ENCODE results near the gene MRPL14. TPM values are rescaled to one million over a fixed set of nuclear protein-coding genes. Genes with fewer than 3 reads are reported as not detected.

The MRPL14 gene
- total RNA-seq, 3 donors from 2014 or later: 24.6 to 55.7 (median 30.4) TPM

DNA sequence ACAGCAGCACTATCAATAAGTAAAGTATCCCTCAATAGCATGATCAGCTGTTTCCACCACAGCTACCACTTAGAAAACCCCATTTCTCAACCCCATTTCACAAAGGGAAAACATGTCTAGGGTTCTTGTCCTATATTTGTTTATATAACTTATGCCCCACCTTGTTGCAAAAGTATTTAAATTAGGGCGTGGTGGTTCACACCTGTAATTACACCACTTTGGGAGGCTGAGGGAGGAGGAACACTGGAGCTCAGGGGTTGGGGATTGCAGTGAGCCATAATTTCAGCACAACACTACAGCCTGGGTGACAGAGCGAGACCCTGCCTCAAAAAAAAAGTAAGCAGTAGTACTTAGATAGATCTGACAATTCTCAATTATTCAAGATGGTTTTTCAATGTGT lies 3.7 kb downstream of the MRPL14 start:
- no peak for DNase-seq (ENCODE audit: low spot score in 2 of 2)
- H3K36me3 ChIP-seq: no peaks in the 10 kb centered on the region
- no peaks in the 10 kb centered on the region for H3K9me3 ChIP-seq
- no peak for TF ChIP-seq POLR2AphosphoS5 (IDR thresholded peaks at IDR 0.05)
- TF ChIP-seq, protein P1, sequence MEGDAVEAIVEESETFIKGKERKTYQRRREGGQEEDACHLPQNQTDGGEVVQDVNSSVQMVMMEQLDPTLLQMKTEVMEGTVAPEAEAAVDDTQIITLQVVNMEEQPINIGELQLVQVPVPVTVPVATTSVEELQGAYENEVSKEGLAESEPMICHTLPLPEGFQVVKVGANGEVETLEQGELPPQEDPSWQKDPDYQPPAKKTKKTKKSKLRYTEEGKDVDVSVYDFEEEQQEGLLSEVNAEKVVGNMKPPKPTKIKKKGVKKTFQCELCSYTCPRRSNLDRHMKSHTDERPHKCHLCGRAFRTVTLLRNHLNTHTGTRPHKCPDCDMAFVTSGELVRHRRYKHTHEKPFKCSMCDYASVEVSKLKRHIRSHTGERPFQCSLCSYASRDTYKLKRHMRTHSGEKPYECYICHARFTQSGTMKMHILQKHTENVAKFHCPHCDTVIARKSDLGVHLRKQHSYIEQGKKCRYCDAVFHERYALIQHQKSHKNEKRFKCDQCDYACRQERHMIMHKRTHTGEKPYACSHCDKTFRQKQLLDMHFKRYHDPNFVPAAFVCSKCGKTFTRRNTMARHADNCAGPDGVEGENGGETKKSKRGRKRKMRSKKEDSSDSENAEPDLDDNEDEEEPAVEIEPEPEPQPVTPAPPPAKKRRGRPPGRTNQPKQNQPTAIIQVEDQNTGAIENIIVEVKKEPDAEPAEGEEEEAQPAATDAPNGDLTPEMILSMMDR (IDR thresholded peaks at IDR 0.05): no peak
- TF ChIP-seq POLR2A (IDR thresholded peaks at IDR 0.05): no peak
- intact Hi-C loops (cut with DNase I; ENCODE audit: low total_unique reads): no loop called here
- no peaks in the 10 kb centered on the region for H3K27me3 ChIP-seq
- H3K4me3 ChIP-seq: no peak overlapping the region
- peak overlapping the region; percentile 64 to 73 for H3K27ac ChIP-seq
- peaks cover 4% of the 10 kb centered on the region in 2 donors for H3K4me1 ChIP-seq

DNA sequence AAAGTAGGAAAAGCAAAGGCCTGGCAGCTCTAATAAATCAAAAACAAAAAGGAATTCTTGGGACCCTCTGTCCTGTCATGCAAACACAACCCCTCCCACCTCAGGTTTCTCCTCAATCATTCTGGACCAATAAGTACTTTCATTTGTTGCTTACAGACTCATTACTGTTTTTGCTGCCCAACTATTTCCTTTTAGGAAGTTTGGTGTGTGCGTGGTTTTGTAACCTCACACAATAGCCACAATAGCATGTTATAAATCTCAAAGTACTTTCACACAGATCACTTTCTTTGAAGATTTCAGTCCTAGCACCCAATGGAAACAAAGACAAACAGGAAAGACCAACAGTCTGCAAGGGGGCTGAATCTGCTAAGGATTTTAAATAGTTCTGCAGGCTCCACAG lies 4.5 kb downstream of the MRPL14 start:
- Histone ChIP-seq H3K9me3 (no peaks in the 10 kb centered on the region), H3K4me1 (no peaks in the 10 kb centered on the region), H3K36me3 (no peaks in the 10 kb centered on the region), H3K27me3 (no peaks in the 10 kb centered on the region), H3K27ac (peak overlapping the region; percentile 64 to 73), H3K4me3 (no peak overlapping the region)
- intact Hi-C loops (cut with DNase I; ENCODE audit: low total_unique reads): no loop called here
- no peak for TF ChIP-seq POLR2A (IDR thresholded peaks at IDR 0.05)
- TF ChIP-seq POLR2AphosphoS5 (IDR thresholded peaks at IDR 0.05): no peak
- TF ChIP-seq, protein P1 (IDR thresholded peaks at IDR 0.05): no peak
- no peak for DNase-seq (ENCODE audit: low spot score in 2 of 2)

DNA sequence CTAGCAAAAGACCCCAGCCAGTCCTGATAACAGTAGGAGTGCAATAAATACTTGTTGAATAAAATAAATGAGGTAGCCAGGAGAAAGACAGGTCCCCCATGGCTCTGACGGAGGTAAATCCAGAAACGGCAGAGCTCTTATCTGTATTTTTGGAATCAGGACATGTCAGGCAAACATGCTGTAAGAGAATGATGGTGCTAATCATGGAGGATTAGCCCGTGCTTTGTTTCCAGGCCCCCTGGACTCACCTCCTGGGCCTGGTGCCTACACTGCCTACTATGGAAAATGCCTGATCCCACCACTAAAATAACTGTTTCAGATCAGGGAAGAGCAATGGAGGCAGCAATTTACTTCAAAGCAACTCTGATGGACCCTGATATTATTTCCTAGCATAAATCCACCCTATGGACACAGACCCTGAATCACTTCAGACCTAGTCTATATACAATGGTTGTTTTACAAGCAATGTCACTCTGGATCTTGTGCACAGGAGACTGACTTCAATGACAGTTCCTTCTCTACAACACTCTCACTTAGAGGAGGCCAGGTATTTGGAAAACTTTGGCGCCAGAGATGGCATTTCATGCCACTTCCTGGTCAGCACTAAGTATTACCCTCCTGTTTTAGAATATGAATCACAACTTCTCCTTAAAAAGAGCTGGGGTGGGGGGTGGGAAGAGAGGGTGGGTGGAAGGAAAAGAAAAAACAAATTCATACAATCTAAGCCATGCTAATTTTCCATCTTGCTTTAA lies 6.4 kb downstream of the MRPL14 start:
- TF ChIP-seq, protein P1 (IDR thresholded peaks at IDR 0.05): no peak
- TF ChIP-seq POLR2A (IDR thresholded peaks at IDR 0.05) (no peak), POLR2AphosphoS5 (IDR thresholded peaks at IDR 0.05) (no peak)

DNA sequence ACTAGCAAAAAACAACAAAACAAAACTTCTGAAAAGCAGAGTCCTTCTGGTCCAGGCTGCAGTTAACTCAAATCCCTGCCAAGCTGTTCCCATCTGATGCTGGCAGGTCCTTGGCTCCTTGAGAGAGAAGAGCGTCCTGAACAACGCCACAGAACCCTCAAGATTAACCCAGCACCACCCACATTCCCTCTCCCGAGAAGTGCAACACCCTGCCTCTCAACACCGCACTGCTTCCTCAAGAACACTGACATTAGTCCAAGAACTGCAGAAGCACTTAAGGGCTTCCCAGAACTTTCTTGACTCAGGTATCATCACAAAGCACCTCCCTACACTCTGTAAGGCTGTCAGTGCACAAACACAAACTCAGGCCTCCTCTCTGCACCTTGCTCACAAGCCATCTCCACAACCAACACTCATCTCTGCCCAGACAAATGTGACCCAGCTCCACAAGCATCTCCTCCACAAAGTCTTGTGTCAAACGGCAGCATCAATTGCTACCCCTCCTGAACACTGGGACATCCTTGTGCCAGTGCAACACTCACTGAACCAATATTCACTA lies 7.5 kb downstream of the MRPL14 start:
- no peak for DNase-seq (ENCODE audit: low spot score in 2 of 2)
- Histone ChIP-seq H3K9me3 (no peaks in the 10 kb centered on the region), H3K36me3 (no peaks in the 10 kb centered on the region), H3K27ac (peak overlapping the region in 1 of 2 donors; percentile 33), H3K4me1 (peaks cover 0 to 7% of the 10 kb centered on the region in 2 donors), H3K27me3 (no peaks in the 10 kb centered on the region), H3K4me3 (no peak overlapping the region)
- intact Hi-C loops (cut with DNase I; ENCODE audit: low total_unique reads): no loop called here
- TF ChIP-seq, protein P1 (IDR thresholded peaks at IDR 0.05): no peak
- no peak for TF ChIP-seq POLR2AphosphoS5 (IDR thresholded peaks at IDR 0.05)

More for the DNA sequence above, 6.4 kb downstream of the MRPL14 start:
- peak overlapping the region; percentile 27 to 73 for H3K27ac ChIP-seq
- peaks cover 0 to under 1% of the 10 kb centered on the region in 2 donors for H3K4me1 ChIP-seq
- no peaks in the 10 kb centered on the region for H3K9me3 ChIP-seq
- H3K36me3 ChIP-seq: no peaks in the 10 kb centered on the region
- intact Hi-C loops (cut with DNase I; ENCODE audit: low total_unique reads): no loop called here
- DNase-seq (ENCODE audit: low spot score in 2 of 2): no peak
- H3K27me3 ChIP-seq: no peaks in the 10 kb centered on the region
- no peak overlapping the region for H3K4me3 ChIP-seq

DNA sequence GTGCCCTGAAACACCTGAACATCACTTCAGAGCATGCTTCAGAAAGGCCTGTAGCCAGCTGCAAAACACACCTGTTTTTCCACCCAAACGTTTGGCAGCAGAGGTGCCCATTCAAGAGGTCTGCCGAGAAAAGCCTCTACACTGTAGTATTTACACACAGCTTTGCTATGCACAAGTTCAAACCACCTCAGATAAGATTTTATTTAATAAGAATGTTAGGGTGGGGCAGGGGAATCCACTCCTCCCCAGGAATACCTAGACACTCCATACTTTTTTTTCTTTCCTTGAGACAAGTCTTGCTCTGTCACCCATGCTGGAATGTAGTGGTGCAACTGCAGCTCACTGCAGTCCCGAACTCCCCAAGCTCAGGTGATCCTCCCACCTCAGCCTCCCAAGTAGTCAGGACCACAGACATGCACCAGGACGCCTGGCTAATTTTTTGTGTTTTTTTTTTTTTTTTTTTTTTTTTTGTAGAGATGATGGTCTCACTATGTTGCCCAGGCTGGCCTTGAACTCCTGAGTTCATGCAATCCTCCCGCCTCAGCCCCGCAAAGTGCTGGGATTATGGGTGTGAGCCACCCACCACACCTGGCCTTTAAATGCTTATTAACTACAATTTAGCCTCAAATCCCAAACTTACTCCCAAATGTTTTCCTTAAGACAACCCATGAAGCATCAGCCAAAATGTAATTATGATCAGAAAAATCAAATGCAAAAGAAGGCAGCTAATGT lies 9.7 kb downstream of the MRPL14 start:
- intact Hi-C loops (cut with DNase I; ENCODE audit: low total_unique reads): no loop called here

More for the DNA sequence above, 9.7 kb downstream of the MRPL14 start:
- H3K4me1 ChIP-seq: peaks cover 0 to 7% of the 10 kb centered on the region in 2 donors
- TF ChIP-seq POLR2AphosphoS5 (IDR thresholded peaks at IDR 0.05) (no peak), POLR2A (IDR thresholded peaks at IDR 0.05) (no peak)
- TF ChIP-seq, protein P1 (IDR thresholded peaks at IDR 0.05): no peak
- no peaks in the 10 kb centered on the region for H3K27me3 ChIP-seq
- peaks cover 4% of the 10 kb centered on the region for H3K36me3 ChIP-seq
- H3K4me3 ChIP-seq: no peak overlapping the region
- peak overlapping the region in 1 of 2 donors; percentile 80 for H3K27ac ChIP-seq
- no peaks in the 10 kb centered on the region for H3K9me3 ChIP-seq
- DNase-seq (ENCODE audit: low spot score in 2 of 2): no peak
